B cell (primary cell): ENCODE data around the gene RIPOR3. TPM values are rescaled to one million over a fixed set of nuclear protein-coding genes. Genes with fewer than 3 reads are reported as not detected.

Experiments used
- ATAC-seq: fragments of 200-7000 bp; cut with Tn5 transposase; one replicate; pipeline ENCODE4 v1.10.0; 2021; ENCODE audit warnings: low read depth, mild to moderate bottlenecking, moderate number of reproducible peaks, moderate library complexity
- CTCF ChIA-PET: fragments of 350-600 bp; sonication (Branson Sonifier 250); formaldehyde crosslinking; loops from one replicate; lab custom pipeline; 2021; ENCODE audit warnings: antibody characterized with exemption, inconsistent platforms; lab: Charles Lee
- POLR2A ChIA-PET: fragments of 350-600 bp; sonication (Branson Sonifier 250); formaldehyde crosslinking; loops from one replicate; lab custom pipeline; 2021; ENCODE audit warnings: antibody characterized with exemption; lab: Charles Lee
- DNase-seq: peaks from one replicate; pipeline ENCODE4 v3.0.0; 2013
- H2AFZ ChIP-seq: 2 replicates; pipeline ENCODE4 v1.6.1; 2012; ENCODE audit warnings: mild to moderate bottlenecking, low read depth, low read length; ENCODE audit not compliant: insufficient read depth, poor library complexity, severe bottlenecking
- H3K27ac ChIP-seq, 2 donors: 1 replicate in 1 of 2; 2 replicates in 1 of 2; pipeline ENCODE4 v1.5.1; 2012 to 2013; ENCODE audit warnings: low read length in 2 of 2, mild to moderate bottlenecking in 2 of 2, moderate library complexity in 1 of 2
- H3K27me3 ChIP-seq, 4 experiments: fragments of 200-600 bp in 1 of 4; sonication (generic) in 1 of 4; replicated peaks in 1 of 4; 1 replicate in 2 of 4; 2 replicates in 2 of 4; pipeline versions ENCODE4 v1.6.1 to v1.7.0; 2013 to 2016; ENCODE audit warnings: low read length in 3 of 4, mild to moderate bottlenecking in 2 of 4, mixed read lengths in 1 of 4, moderate library complexity in 1 of 4; ENCODE audit not compliant: insufficient read depth in 4 of 4, control insufficient read depth in 3 of 4; ENCODE audit errors: control extremely low read depth in 1 of 4
- H3K36me3 ChIP-seq, 2 experiments: replicated peaks in 1 of 2; 1 replicate in 1 of 2; 2 replicates in 1 of 2; pipeline versions ENCODE4 v1.6.1 to v1.7.1; 2013; ENCODE audit warnings: low read length in 1 of 2; ENCODE audit not compliant: insufficient read depth in 2 of 2, control insufficient read depth in 1 of 2; ENCODE audit errors: control extremely low read depth in 1 of 2, extremely low read depth in 1 of 2
- H3K4me1 ChIP-seq, 2 donors: fragments of 200-600 bp in 1 of 2; sonication (generic) in 1 of 2; 1 replicate in 1 of 2; 2 replicates in 1 of 2; pipeline versions ENCODE4 v1.5.1 to v1.6.1; 2013 to 2017; ENCODE audit warnings: low read length in 2 of 2; ENCODE audit not compliant: control insufficient read depth in 2 of 2, insufficient read depth in 2 of 2
- H3K4me2 ChIP-seq: replicated peaks from 2 replicates; pipeline ENCODE3; 2012; ENCODE audit warnings: mild to moderate bottlenecking, low read depth, low read length; ENCODE audit not compliant: poor library complexity, severe bottlenecking
- H3K4me3 ChIP-seq, 5 experiments: fragments of 200-600 bp in 1 of 5; sonication (generic) in 1 of 5; 1 replicate in 3 of 5; 2 replicates in 2 of 5; pipeline versions ENCODE4 v1.5.1 to v1.7.0; 2011 to 2016; ENCODE audit warnings: low read length in 4 of 5, mild to moderate bottlenecking in 4 of 5, low read depth in 2 of 5, control low read depth in 1 of 5, moderate library complexity in 1 of 5; ENCODE audit not compliant: insufficient read depth in 1 of 5; ENCODE audit errors: control extremely low read depth in 1 of 5, extremely low read depth in 1 of 5
- H3K79me2 ChIP-seq: fragments of 200-600 bp; sonication (generic); one replicate; pipeline ENCODE4 v1.6.0; 2016; ENCODE audit warnings: low read length; ENCODE audit not compliant: control insufficient read depth, insufficient read depth
- H3K9ac ChIP-seq: fragments of 200-600 bp; sonication (generic); 2 replicates; pipeline ENCODE4 v1.6.1; 2017; ENCODE audit warnings: mild to moderate bottlenecking, low read length, moderate library complexity
- H3K9me3 ChIP-seq, 3 donors: one replicate each; pipeline versions ENCODE4 v1.6.1 to v1.7.1; 2013; ENCODE audit warnings: low read length in 2 of 3; ENCODE audit not compliant: control insufficient read depth in 2 of 3, insufficient read depth in 1 of 3; ENCODE audit errors: control extremely low read depth in 1 of 3
- H4K20me1 ChIP-seq: 2 replicates; pipeline ENCODE4 v1.6.0; 2012; ENCODE audit warnings: mild to moderate bottlenecking, low read length; ENCODE audit not compliant: insufficient read depth, control insufficient read depth, poor library complexity, severe bottlenecking
- H3K27ac Mint-ChIP-seq: one replicate; pipeline ENCODE4 v1.8.0; 2021; ENCODE audit warnings: mixed read lengths
- H3K27me3 Mint-ChIP-seq: one replicate; pipeline ENCODE4 v1.8.0; 2021; ENCODE audit warnings: mixed read lengths
- H3K4me1 Mint-ChIP-seq: one replicate; pipeline ENCODE4 v1.8.0; 2021; ENCODE audit warnings: mixed read lengths
- H3K4me3 Mint-ChIP-seq: one replicate; pipeline ENCODE4 v1.8.0; 2021; ENCODE audit warnings: mixed read lengths
- H3K9me3 Mint-ChIP-seq: one replicate; pipeline ENCODE4 v1.8.0; 2022; ENCODE audit warnings: mixed read lengths; ENCODE audit not compliant: insufficient read depth
- EZH2 ChIP-seq: IDR thresholded peaks from 2 replicates; pipeline ENCODE4 v1.6.1; 2012; ENCODE audit warnings: borderline replicate concordance, low read depth, mild to moderate bottlenecking, moderate library complexity, low read length; ENCODE audit not compliant: insufficient read depth, poor library complexity, severe bottlenecking
- WGBS: methylation state at CpG from one replicate; pipeline ENCODE4 v1.1.5; 2013; ENCODE audit warnings: missing lambda C conversion rate; ENCODE audit not compliant: insufficient coverage; 5-methylcytosine and 5-hydroxymethylcytosine counted together
- intact Hi-C: fragments of 100-400 bp; cut with micrococcal nuclease; formaldehyde crosslinking; loops from one replicate; pipeline ENCODE4 v1.10.0; 2022
- polyA plus RNA-seq: library from polyadenylated mRNA; depleted of rRNA; stranded (reverse); fragments of >200 nt; gene quantifications from 2 replicates; pipeline ENCODE4 v1.2.3, GENCODE V29; 2012
- total RNA-seq, 2 donors: library from RNA; stranded (reverse); fragments of 120-200 nt in 1 of 2; gene quantifications; 1 replicate in 1 of 2; 2 replicates in 1 of 2; pipeline versions ENCODE4 v1.2.3 to v1.2.4, GENCODE V29; 2013 to 2022
- TF ChIP-seq, protein P1 (sequence below): fragments of 200-600 bp; IDR thresholded peaks from one replicate; pipeline ENCODE4 v1.8.0; 2022; ENCODE audit warnings: antibody characterized with exemption, mild to moderate bottlenecking

Gene RIPOR3
- total and polyA plus RNA-seq, 2 donors (not counting 1 experiment from before 2014, with no cell fraction given), result 0.09 to 0.27 TPM

DNA sequence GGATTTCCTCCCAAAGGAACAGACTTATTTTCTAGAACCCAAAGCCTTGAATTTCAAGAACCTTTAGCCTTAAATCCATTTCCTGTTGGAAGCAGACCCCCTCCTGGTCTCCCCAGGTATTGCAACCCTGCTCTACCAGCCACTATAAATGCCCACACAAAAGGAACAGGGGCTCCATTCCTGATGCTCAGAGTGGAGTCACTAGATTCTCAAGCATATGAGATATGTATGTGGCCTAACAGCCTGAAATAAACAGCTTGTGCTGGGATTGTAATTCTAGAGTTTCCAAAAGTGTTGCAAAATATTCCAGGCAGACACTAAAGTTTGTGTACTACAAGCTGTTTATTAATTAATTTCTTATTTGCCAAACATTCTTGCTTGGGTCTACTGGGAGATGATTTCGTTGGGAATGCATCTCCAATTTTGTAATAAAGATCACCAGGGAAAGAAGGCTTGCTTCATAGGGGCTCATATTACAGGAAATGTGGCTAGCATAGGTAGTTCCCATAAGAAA, 44.8 kb downstream of the RIPOR3 start:
- intact Hi-C loops, result no loop called here
- no peak overlapping the region for H3K4me3 ChIP-seq
- Mint-ChIP-seq H3K4me3 (no peak overlapping the region), H3K9me3 (no peaks in the 10 kb centered on the region), H3K27me3 (peaks cover 18% of the 10 kb centered on the region), H3K27ac (no peak overlapping the region), H3K4me1 (no peaks in the 10 kb centered on the region)
- no peaks in the 10 kb centered on the region for H3K79me2 ChIP-seq
- no peak overlapping the region for H3K4me2 ChIP-seq
- ChIA-PET CTCF (no interaction called here), POLR2A (no interaction called here)
- H3K4me1 ChIP-seq, result no peaks in the 10 kb centered on the region
- no peak overlapping the region for H2AFZ ChIP-seq
- ATAC-seq, result no peak
- DNase-seq, result no peak
- TF ChIP-seq EZH2, result no peak
- TF ChIP-seq, protein P1, sequence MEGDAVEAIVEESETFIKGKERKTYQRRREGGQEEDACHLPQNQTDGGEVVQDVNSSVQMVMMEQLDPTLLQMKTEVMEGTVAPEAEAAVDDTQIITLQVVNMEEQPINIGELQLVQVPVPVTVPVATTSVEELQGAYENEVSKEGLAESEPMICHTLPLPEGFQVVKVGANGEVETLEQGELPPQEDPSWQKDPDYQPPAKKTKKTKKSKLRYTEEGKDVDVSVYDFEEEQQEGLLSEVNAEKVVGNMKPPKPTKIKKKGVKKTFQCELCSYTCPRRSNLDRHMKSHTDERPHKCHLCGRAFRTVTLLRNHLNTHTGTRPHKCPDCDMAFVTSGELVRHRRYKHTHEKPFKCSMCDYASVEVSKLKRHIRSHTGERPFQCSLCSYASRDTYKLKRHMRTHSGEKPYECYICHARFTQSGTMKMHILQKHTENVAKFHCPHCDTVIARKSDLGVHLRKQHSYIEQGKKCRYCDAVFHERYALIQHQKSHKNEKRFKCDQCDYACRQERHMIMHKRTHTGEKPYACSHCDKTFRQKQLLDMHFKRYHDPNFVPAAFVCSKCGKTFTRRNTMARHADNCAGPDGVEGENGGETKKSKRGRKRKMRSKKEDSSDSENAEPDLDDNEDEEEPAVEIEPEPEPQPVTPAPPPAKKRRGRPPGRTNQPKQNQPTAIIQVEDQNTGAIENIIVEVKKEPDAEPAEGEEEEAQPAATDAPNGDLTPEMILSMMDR, result no peak
- no peak overlapping the region for H3K9ac ChIP-seq
- H3K27ac ChIP-seq, result no peak overlapping the region
- 40% methylated on average over 1 of the region's 1 CpG for WGBS
- peaks cover 0 to 7% (median 3%) of the 10 kb centered on the region in 4 experiments for H3K27me3 ChIP-seq
- no peaks in the 10 kb centered on the region for H3K36me3 ChIP-seq
- H4K20me1 ChIP-seq, result no peaks in the 10 kb centered on the region
- peaks cover 0 to 12% (median 7%) of the 10 kb centered on the region in 3 donors for H3K9me3 ChIP-seq

DNA sequence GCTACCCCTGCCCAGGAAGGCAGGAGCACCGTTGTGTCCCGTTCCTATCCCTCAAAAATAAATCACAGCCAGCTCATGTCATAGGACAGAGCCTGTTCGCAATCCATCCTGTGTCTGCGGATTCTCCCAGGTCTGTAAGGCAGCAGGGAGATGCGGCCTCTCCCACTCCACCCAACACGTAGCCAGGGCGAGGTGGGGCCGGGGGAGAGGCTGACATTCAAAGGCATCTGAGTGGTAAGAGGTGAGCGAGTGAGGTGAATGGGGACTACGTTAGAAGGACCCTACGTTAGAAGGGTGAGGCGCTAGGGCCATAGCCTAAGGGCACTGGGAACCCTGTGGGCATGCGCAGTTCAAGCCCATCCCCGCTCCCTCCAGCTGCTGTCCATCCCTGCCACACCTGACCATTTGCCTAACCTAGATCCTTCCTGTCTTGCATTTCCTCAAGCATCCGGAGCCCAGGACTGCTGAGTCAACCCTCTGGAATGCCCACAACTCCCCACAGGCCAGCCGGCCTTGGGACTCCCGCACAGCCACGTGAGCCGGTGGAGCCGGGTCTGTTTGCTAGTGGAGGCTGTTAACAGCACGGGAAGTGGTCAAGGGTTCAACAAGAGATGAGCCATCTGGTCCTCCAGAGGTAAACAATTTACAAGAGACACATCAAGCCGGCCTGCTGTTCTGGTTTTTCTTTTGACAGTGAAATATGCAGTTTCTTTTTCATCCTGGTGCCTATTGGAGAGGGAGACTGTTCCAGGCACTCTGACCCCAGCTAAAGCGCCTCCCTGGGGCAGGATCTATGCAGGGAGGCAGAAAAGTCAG, 45.9 kb downstream of the RIPOR3 start:
- ChIA-PET CTCF (no interaction called here), POLR2A (no interaction called here)
- Histone ChIP-seq H2AFZ (no peak overlapping the region), H3K9ac (no peak overlapping the region), H3K79me2 (no peaks in the 10 kb centered on the region), H3K36me3 (no peaks in the 10 kb centered on the region), H3K9me3 (peaks cover 0 to 12% (median 7%) of the 10 kb centered on the region in 3 donors), H3K27ac (no peak overlapping the region), H4K20me1 (no peaks in the 10 kb centered on the region), H3K4me1 (no peaks in the 10 kb centered on the region), H3K4me2 (no peak overlapping the region), H3K4me3 (no peak overlapping the region), H3K27me3 (peaks cover 0 to 7% (median 3%) of the 10 kb centered on the region in 4 experiments)
- Mint-ChIP-seq H3K4me1 (no peaks in the 10 kb centered on the region), H3K4me3 (no peak overlapping the region), H3K27ac (no peak overlapping the region), H3K27me3 (peaks cover 13% of the 10 kb centered on the region), H3K9me3 (no peaks in the 10 kb centered on the region)
- ATAC-seq (no peak), DNase-seq (no peak)
- whole genome bisulfite sequencing, result 92% methylated on average over 14 of the region's 23 CpGs
- no peak for TF ChIP-seq EZH2
- TF ChIP-seq, protein P1, result no peak
- intact Hi-C loops, result no loop called here
